NCI-H446 treated with DMSO at 0.1 percent for 48 hours (cell line): ENCODE data around the gene P4HTM.

Experiments
- DNase-seq: peaks from one replicate; lab custom pipeline; 2025; lab: John Stamatoyannopoulos, UW

Gene P4HTM

GRCh38 chr3:48984663-48985062, 5.4 kb upstream of the P4HTM start:
- DNase-seq, result no peak

GRCh38 chr3:48985831-48986376, 4.1 kb upstream of the P4HTM start:
- no peak for DNase-seq

- no peak for DNase-seq
Measured at GRCh38 chr3:48989126-48989795, 780 bp upstream of the P4HTM start.

- DNase-seq, result no peak
Measured at GRCh38 chr3:48990636-48991469, 812 bp downstream of the P4HTM start.

GRCh38 chr3:48991851-48992545, 2.0 kb downstream of the P4HTM start:
- no peak for DNase-seq

- no peak for DNase-seq
Measured at GRCh38 chr3:48993834-48994233, 3.8 kb downstream of the P4HTM start.

- DNase-seq, result no peak
Measured at GRCh38 chr3:48996640-48997039, 6.6 kb downstream of the P4HTM start.

- no peak for DNase-seq
Measured at GRCh38 chr3:48997102-48997635, 7.1 kb downstream of the P4HTM start.

- no peak for DNase-seq
Measured at GRCh38 chr3:48997714-48998637, 7.9 kb downstream of the P4HTM start.

GRCh38 chr3:48999085-48999858, 9.2 kb downstream of the P4HTM start:
- DNase-seq, result no peak

GRCh38 chr3:49001155-49001554, 11.1 kb downstream of the P4HTM start:
- no peak for DNase-seq

- no peak for DNase-seq
Measured at GRCh38 chr3:49004352-49005302, 14.6 kb downstream of the P4HTM start.

- no peak for DNase-seq
Measured at GRCh38 chr3:49005303-49005680, 15.3 kb downstream of the P4HTM start.

GRCh38 chr3:49005998-49006397, 16.0 kb downstream of the P4HTM start:
- DNase-seq, result no peak

- DNase-seq, result no peak
Measured at GRCh38 chr3:49006408-49007067, 16.5 kb downstream of the P4HTM start.

- peak; percentile 93 for DNase-seq
Measured at GRCh38 chr3:49007068-49007770, 17.2 kb downstream of the P4HTM start, which contains the start of gene WDR6. Gene WDR6, plus strand, starts transcription at chr3:49007391. Its CDS starts 41 bp downstream, at chr3:49007432.

GRCh38 chr3:49007771-49008528, 17.9 kb downstream of the P4HTM start:
- DNase-seq, result peak; percentile 20
